K562 (cell line): ENCODE results near the gene SPTLC1. TPM values are rescaled to one million over a fixed set of nuclear protein-coding genes. Genes with fewer than 3 reads are reported as not detected.
A peak's percentile ranks its signal among the peaks of the same experiment; 100 is the strongest.

ENCODE experiments used
- ATF7 ChIP-seq: fragments of 450-650 bp; IDR thresholded peaks from 2 replicates; pipeline ENCODE4 v1.7.1; 2014; ENCODE audit warnings: mild to moderate bottlenecking, moderate library complexity
- DMBX1 ChIP-seq: fragments of 250-450 bp; sonication (Bioruptor Pico); IDR thresholded peaks from 2 replicates; pipeline ENCODE4 v1.8.0; 2022; ENCODE audit warnings: inconsistent platforms, mild to moderate bottlenecking, moderate library complexity, borderline replicate concordance
- ELF1 ChIP-seq: fragments of 200-800 bp; sonication (Bioruptor generic); IDR thresholded peaks from 2 replicates; pipeline ENCODE4 v1.6.1; 2016; ENCODE audit warnings: missing genetic modification characterization, missing compliant biosample characterization
- ERF ChIP-seq: fragments of 450-650 bp; formaldehyde crosslinking; IDR thresholded peaks from 2 replicates; pipeline ENCODE4 v1.4.0; 2020; ENCODE audit warnings: mild to moderate bottlenecking, mixed read lengths
- FOSL1 ChIP-seq: fragments of 200-800 bp; sonication (Bioruptor generic); conservative IDR thresholded peaks from 2 replicates; pipeline ENCODE4 v1.6.1; 2016; ENCODE audit warnings: missing genetic modification characterization, missing compliant biosample characterization
- GABPA ChIP-seq: fragments of 200-800 bp; sonication (Bioruptor generic); conservative IDR thresholded peaks from 2 replicates; pipeline ENCODE4 v1.6.1; 2016; ENCODE audit warnings: low read depth, missing genetic modification characterization, missing compliant biosample characterization
- KLF16 ChIP-seq: IDR thresholded peaks from 2 replicates; pipeline ENCODE4 v1.6.1; 2016; ENCODE audit warnings: antibody characterized with exemption
- MEF2A ChIP-seq: IDR thresholded peaks from 2 replicates; pipeline ENCODE4 v1.6.1; 2011; ENCODE audit warnings: low read depth, mild to moderate bottlenecking, low read length, moderate library complexity; ENCODE audit not compliant: control insufficient read depth
- MTA3 ChIP-seq: fragments of 450-650 bp; formaldehyde crosslinking; IDR thresholded peaks from 2 replicates; pipeline ENCODE4 v1.6.1; 2017; ENCODE audit warnings: mild to moderate bottlenecking, borderline replicate concordance
- NCOA6 ChIP-seq: fragments of 450-650 bp; IDR thresholded peaks from 2 replicates; pipeline ENCODE4 v1.6.1; 2017; ENCODE audit warnings: mild to moderate bottlenecking
- NFE2L1 ChIP-seq: fragments of 450-650 bp; IDR thresholded peaks from 2 replicates; pipeline ENCODE4 v1.6.1; 2016; ENCODE audit warnings: missing genetic modification characterization, low read depth, mild to moderate bottlenecking, missing compliant biosample characterization, moderate library complexity, borderline replicate concordance
- TAF7 ChIP-seq: fragments of 450-650 bp; IDR thresholded peaks from 2 replicates; pipeline ENCODE4 v1.6.1; 2016; ENCODE audit warnings: missing genetic modification characterization, missing compliant biosample characterization
- TFAM ChIP-seq: fragments of 250-450 bp; sonication (Bioruptor Pico); conservative IDR thresholded peaks from 2 replicates; pipeline ENCODE4 v1.5.0; 2021; ENCODE audit warnings: mild to moderate bottlenecking, moderate library complexity
- XRCC3 ChIP-seq: fragments of 450-650 bp; IDR thresholded peaks from 2 replicates; pipeline ENCODE4 v1.6.1; 2017; ENCODE audit warnings: mild to moderate bottlenecking, moderate library complexity
- ZNF644 ChIP-seq: fragments of 200-800 bp; sonication (Bioruptor generic); IDR thresholded peaks from 2 replicates; pipeline ENCODE4 v1.6.1; 2016; ENCODE audit warnings: low read depth, missing genetic modification characterization, missing compliant biosample characterization
- ZNF76 ChIP-seq: fragments of 250-450 bp; sonication (Bioruptor Pico); IDR thresholded peaks from 2 replicates; pipeline ENCODE4 v1.4.0; 2020; ENCODE audit warnings: mild to moderate bottlenecking, moderate library complexity, borderline replicate concordance
- polyA plus RNA-seq, 8 experiments: library from polyadenylated mRNA; depleted of rRNA in 4 of 8; stranded (reverse) in 5 of 8; unstranded in 3 of 8; fragments of >200 nt; fragmentation: Nextera tagmentation in 2 of 8; fragmentation: Illumina TruSeq in 1 of 8; extraction: Ambion mirVana in 2 of 8; extraction: Trizol in 1 of 8; gene quantifications; 2 replicates each; pipeline versions ENCODE4 v1.2.1 to v1.2.3, GENCODE V29; 2011 to 2014; ENCODE audit warnings: inconsistent platforms in 1 of 8, missing spikeins in 1 of 8
- total RNA-seq, 7 experiments: library from RNA; depleted of rRNA in 6 of 7; stranded (reverse); fragments of >200 nt in 6 of 7; fragmentation: Illumina TruSeq in 2 of 7; extraction: Trizol in 2 of 7; gene quantifications; 2 replicates each; pipeline versions ENCODE4 v1.2.1 to v1.2.3, GENCODE V29; 2011 to 2021; ENCODE audit warnings: low replicate concordance in 1 of 7
- TF ChIP-seq, protein P1 (sequence below): fragments of 450-650 bp; formaldehyde crosslinking; IDR thresholded peaks from 2 replicates; pipeline ENCODE4 v1.4.0; 2022; ENCODE audit warnings: mild to moderate bottlenecking, moderate library complexity
- TF ChIP-seq, protein P2 (sequence below): sonication (generic); formaldehyde crosslinking; IDR thresholded peaks from 2 replicates; pipeline ENCODE4 v1.8.0; 2022; ENCODE audit warnings: mild to moderate bottlenecking, missing genetic modification reagents
- TF ChIP-seq, protein P3 (sequence below): sonication (generic); formaldehyde crosslinking; IDR thresholded peaks from 2 replicates; pipeline ENCODE4 v1.8.1; 2022; ENCODE audit warnings: missing genetic modification reagents
- TF ChIP-seq, protein P4 (sequence below): fragments of 450-650 bp; IDR thresholded peaks from 2 replicates; pipeline ENCODE4 v1.7.0; 2016; ENCODE audit warnings: borderline replicate concordance
- TF ChIP-seq, protein P5 (sequence below), 2 experiments: fragments of 150-350 bp in 1 of 2; IDR thresholded peaks; 2 replicates each; pipeline ENCODE4 v1.6.1; 2012 to 2016; ENCODE audit warnings: low read depth in 2 of 2, low read length in 2 of 2, mild to moderate bottlenecking in 1 of 2, moderate library complexity in 1 of 2

The SPTLC1 gene
- total and polyA plus RNA-seq, 9 of the 15 experiments (the other 6 are each of a cell fraction or from before 2014, with no cell fraction given): 58.8 to 125 (median 84.5) TPM

DNA sequence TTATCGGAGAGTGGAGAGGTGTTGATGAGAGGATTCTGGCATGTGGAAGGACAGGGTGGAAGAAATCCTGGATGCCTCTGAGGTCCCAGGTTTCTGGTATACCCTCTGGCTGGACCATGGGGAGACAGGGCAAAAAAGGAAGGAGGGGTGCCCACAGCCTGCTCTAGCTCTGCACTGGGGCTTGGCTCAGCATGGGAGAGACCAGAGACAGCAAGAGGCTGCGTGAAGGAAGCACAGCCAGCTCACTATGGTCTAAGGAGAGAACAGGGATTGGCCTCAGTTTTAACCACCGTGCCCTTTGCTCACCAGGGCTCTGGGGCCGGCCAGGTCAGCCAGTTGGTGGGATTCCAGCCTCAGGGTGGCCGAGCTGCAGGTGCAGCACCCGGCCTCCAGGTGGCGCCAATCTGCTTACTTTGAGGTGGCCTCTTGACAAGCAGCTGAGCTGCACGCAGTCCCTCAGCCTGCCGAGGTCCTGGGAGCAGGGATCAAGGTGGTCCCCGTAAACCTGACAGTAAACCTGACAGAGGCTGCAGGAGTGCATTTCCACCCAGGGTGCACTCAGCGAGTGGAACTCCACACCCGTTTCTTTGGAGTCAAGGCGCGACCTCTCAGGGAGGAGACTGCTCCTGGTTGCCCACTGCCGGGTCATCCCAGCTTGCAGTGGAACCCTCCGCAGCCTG lies 25.0 kb upstream of the SPTLC1 start (continued):
- TF ChIP-seq, protein P1, sequence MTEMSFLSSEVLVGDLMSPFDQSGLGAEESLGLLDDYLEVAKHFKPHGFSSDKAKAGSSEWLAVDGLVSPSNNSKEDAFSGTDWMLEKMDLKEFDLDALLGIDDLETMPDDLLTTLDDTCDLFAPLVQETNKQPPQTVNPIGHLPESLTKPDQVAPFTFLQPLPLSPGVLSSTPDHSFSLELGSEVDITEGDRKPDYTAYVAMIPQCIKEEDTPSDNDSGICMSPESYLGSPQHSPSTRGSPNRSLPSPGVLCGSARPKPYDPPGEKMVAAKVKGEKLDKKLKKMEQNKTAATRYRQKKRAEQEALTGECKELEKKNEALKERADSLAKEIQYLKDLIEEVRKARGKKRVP: no peak
- no peak for TF ChIP-seq GABPA (tag)
- no peak for TF ChIP-seq TAF7 (tag)
- no peak for TF ChIP-seq ELF1 (tag)
- TF ChIP-seq XRCC3: no peak
- TF ChIP-seq DMBX1 (CRISPR knock-in tag): no peak
- TF ChIP-seq MEF2A: no peak
- TF ChIP-seq, protein P2, sequence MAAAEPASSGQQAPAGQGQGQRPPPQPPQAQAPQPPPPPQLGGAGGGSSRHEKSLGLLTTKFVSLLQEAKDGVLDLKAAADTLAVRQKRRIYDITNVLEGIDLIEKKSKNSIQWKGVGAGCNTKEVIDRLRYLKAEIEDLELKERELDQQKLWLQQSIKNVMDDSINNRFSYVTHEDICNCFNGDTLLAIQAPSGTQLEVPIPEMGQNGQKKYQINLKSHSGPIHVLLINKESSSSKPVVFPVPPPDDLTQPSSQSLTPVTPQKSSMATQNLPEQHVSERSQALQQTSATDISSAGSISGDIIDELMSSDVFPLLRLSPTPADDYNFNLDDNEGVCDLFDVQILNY: no peak
- TF ChIP-seq, protein P3, sequence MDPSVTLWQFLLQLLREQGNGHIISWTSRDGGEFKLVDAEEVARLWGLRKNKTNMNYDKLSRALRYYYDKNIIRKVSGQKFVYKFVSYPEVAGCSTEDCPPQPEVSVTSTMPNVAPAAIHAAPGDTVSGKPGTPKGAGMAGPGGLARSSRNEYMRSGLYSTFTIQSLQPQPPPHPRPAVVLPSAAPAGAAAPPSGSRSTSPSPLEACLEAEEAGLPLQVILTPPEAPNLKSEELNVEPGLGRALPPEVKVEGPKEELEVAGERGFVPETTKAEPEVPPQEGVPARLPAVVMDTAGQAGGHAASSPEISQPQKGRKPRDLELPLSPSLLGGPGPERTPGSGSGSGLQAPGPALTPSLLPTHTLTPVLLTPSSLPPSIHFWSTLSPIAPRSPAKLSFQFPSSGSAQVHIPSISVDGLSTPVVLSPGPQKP: no peak
- TF ChIP-seq NFE2L1 (tag): no peak
- TF ChIP-seq ZNF76: no peak
- TF ChIP-seq ERF: no peak
- 0 out of 2 replicates have a peak, but pooled peaks have one; percentile 41 for TF ChIP-seq MTA3
- TF ChIP-seq TFAM: no peak
- TF ChIP-seq, protein P4, sequence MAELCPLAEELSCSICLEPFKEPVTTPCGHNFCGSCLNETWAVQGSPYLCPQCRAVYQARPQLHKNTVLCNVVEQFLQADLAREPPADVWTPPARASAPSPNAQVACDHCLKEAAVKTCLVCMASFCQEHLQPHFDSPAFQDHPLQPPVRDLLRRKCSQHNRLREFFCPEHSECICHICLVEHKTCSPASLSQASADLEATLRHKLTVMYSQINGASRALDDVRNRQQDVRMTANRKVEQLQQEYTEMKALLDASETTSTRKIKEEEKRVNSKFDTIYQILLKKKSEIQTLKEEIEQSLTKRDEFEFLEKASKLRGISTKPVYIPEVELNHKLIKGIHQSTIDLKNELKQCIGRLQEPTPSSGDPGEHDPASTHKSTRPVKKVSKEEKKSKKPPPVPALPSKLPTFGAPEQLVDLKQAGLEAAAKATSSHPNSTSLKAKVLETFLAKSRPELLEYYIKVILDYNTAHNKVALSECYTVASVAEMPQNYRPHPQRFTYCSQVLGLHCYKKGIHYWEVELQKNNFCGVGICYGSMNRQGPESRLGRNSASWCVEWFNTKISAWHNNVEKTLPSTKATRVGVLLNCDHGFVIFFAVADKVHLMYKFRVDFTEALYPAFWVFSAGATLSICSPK: no peak
- no peak for TF ChIP-seq ATF7
- TF ChIP-seq, protein P5, sequence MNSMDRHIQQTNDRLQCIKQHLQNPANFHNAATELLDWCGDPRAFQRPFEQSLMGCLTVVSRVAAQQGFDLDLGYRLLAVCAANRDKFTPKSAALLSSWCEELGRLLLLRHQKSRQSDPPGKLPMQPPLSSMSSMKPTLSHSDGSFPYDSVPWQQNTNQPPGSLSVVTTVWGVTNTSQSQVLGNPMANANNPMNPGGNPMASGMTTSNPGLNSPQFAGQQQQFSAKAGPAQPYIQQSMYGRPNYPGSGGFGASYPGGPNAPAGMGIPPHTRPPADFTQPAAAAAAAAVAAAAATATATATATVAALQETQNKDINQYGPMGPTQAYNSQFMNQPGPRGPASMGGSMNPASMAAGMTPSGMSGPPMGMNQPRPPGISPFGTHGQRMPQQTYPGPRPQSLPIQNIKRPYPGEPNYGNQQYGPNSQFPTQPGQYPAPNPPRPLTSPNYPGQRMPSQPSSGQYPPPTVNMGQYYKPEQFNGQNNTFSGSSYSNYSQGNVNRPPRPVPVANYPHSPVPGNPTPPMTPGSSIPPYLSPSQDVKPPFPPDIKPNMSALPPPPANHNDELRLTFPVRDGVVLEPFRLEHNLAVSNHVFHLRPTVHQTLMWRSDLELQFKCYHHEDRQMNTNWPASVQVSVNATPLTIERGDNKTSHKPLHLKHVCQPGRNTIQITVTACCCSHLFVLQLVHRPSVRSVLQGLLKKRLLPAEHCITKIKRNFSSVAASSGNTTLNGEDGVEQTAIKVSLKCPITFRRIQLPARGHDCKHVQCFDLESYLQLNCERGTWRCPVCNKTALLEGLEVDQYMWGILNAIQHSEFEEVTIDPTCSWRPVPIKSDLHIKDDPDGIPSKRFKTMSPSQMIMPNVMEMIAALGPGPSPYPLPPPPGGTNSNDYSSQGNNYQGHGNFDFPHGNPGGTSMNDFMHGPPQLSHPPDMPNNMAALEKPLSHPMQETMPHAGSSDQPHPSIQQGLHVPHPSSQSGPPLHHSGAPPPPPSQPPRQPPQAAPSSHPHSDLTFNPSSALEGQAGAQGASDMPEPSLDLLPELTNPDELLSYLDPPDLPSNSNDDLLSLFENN (IDR thresholded peaks at IDR 0.05; ENCODE audit: low read depth in 2 of 2, low read length in 2 of 2): no peak
- TF ChIP-seq NCOA6: no peak
- TF ChIP-seq FOSL1 (tag): no peak
- TF ChIP-seq KLF16: no peak
- TF ChIP-seq ZNF644 (tag): no peak
